HG03565 (cell line): Measurements from ENCODE around the gene NRDE2.
"Not testable (repeated sequence)": the region's sequence is repeated elsewhere in the genome, so short reads cannot be mapped to it uniquely, and the experiment has no call there.

Experiments
- ATAC-seq: cut with Tn5 transposase; IDR thresholded peaks from one replicate; pipeline ENCODE4 v1.9.1; 2021; ENCODE audit warnings: mild to moderate bottlenecking, moderate library complexity; ENCODE audit not compliant: unreplicated experiment

Gene NRDE2

GRCh38 chr14:90274808-90275457 is 56.8 kb downstream of the NRDE2 start:
- no peak for ATAC-seq

DNA sequence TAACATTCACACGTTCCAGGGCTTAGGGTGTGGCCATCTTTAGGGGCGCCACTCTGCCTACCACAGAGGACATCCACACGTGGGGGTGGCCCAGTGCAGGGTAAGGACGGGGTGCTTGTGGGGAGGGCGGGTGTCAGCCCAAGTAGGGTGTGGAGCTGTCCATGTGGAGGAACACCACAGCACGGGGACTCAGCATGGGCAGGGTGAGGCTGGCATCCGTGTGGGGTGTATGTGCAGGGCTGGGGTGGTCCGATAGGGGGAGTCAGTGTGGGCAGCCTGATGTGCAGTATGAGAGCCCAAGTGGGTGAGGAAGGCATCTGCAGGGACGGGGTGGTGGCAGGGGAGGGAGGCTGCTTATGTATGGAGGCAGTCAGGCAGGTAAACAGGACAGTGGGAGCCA is 57.7 kb downstream of the NRDE2 start:
- no peak for ATAC-seq

DNA sequence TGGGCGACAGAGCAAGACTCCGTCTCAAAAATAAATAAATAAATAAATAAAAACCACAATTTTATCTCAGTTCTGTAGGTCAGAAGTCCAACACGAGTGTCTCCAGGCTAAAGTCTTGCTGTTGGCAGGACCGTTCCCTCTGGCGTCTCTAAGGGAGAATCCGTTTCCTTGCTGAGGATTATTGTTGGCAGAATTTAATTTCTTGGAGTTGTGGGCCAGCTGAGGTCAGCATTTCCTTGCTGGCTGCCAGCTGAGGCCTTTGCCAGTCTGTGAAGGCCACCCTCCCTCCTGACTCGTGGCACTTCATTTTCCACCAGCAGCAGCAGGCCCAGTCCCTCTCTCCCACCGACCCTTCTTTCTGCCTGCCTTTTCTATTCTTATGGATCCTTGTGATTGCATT is 58.2 kb downstream of the NRDE2 start:
- ATAC-seq = no peak

DNA sequence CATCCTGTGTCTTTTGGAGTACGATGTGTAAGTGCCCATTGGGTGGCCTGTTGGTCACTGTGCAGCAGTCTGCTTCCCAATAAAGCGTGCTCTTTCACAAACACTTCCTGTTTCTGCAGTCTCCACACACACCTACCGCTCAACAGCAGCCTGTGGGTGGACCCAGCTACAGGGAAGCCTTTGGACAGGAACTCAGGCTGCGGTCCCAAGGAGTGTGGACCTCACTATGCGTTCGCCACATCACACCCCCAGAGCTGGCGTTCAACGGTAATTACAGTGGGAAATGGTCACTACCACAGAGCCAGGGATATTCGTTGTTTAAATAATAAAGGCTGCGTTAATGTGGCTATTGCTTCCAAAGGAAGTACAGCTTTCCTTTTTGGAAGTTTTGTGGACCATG is 59.2 kb downstream of the NRDE2 start:
- ATAC-seq = no peak

- ATAC-seq = no peak
Measured at GRCh38 chr14:90268420-90268819, 63.3 kb downstream of the NRDE2 start.

GRCh38 chr14:90266441-90267154 is 65.1 kb downstream of the NRDE2 start:
- ATAC-seq = no peak

GRCh38 chr14:90263748-90264449 is 67.8 kb downstream of the NRDE2 start:
- ATAC-seq = peak; percentile 67

- peak; percentile 95 for ATAC-seq
Measured at GRCh38 chr14:90256354-90257131, 75.2 kb downstream of the NRDE2 start, which contains the start of gene PSMC1. PSMC1 (plus strand) TSS chr14:90256553; CDS start chr14:90256598, 45 bp downstream.

DNA sequence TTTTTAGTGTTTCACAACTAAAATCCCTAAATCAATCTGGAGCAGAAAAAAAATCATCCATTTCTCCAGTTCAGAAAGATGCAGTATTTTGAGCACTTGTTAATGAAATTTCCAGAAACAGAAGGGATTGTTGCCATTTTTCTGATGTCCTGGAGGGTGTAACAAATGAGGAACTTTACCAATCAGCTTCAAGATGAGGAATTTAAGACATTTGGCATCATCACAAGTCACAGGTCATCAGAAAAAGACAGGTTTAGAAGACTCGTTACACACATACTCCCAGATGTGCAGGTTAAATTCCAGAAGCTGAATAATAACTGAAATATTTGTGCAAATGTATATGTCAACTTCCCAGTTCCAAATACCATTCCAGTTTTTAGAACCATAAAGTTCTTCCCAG is 75.9 kb downstream of the NRDE2 start:
- ATAC-seq = no peak

GRCh38 chr14:90253826-90254225 is 77.9 kb downstream of the NRDE2 start:
- no peak for ATAC-seq

DNA sequence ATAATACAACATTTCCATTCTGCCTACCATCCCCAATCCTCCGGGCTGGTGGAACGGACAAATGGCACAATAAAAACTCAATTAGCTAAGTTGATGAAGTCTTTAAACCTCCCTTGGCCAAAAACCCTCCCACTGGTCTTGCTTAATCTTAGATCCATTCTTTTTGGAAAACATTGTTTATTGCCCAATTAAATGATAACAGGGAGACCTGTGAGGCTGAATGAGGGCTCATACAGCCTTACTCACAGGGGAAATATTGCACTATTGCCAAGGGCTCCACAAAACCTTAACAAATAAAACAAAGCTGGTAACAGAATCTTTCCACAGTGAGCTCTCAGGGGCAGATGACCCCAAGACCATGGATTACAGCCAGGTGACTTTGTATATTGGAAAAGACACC is 83.1 kb downstream of the NRDE2 start:
- ATAC-seq = no peak

DNA sequence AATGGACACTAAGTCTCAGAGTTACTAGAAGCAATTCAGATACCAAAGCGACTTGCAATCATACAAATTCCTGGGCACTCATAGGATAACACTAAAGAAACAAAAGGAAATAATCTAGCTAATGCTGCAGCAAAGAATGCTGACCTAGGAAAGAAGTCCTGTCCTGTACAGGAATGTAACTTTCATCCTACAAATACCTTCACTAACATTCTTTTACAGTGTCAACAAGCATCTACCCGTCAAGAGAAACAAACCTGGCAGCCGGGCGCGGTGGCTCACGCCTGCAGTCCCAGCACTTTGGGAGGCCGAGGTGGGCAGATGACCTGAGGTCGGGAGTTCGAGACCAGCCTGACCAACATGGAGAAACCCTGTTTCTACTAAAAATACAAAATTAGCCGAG is 84.3 kb downstream of the NRDE2 start:
- ATAC-seq = not testable (repeated sequence)

DNA sequence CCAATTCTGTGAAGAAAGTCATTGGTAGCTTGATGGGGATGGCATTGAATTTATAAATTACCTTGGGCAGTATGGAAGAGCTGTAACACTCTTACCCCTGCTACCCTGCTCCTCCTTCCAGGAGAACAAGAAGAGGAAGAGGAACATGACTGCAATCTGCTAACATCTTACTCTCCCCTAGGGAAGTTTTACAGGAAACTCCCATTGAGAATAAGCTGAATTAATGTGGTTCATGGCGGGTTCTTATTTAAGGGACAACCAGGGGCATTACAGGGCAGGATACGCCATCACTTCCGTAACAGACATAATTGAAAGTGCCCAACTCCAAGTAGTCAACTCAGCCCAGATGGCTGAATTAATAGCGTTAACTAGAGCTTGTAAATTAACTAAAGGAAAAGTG is 84.8 kb downstream of the NRDE2 start:
- no peak for ATAC-seq

- no peak for ATAC-seq
Measured at GRCh38 chr14:90242444-90242843, 89.3 kb downstream of the NRDE2 start.

DNA sequence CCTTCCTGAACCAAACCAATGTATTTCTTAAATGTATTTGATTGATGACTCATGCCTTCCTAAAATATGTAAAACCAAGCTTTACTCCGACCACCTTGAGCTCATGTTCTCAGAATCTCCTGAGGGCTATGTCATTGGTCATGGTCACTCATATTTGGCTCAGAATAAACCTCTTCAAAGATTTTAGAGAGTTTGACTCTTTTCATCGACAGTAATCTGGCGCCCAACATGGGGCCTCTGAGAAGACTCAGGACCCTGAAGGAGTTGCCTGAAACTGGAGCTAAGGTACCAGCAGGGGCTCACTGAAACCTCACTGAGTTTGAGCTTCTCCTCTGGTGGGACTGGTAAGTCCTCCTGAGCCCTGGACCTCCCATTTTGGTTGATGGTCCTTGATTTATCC is 92.6 kb downstream of the NRDE2 start:
- no peak for ATAC-seq

GRCh38 chr14:90235179-90235976 is 96.4 kb downstream of the NRDE2 start:
- no peak for ATAC-seq

GRCh38 chr14:90229942-90230341 is 101.8 kb downstream of the NRDE2 start:
- not testable (repeated sequence) for ATAC-seq

DNA sequence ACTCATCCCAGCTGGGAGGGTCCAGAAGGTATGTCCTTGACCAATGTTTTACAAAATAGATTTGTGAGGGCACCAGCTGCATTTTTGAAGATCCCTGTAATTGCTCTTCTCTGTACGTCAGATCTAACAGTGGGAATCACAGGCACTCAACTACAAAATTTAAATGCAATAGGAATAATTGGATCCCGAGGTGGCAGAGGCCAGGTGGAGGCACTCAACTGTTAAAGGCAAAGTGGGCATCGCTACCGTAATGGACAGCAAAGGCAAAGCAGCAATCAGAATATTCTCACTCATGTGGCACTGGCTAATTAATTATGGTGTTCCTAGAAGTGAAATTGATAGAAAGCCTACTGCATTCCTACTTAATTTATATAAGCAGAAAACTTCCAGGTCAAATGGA is 103.3 kb downstream of the NRDE2 start:
- no peak for ATAC-seq
